H1 (cell line): ENCODE results near the gene ZIC1. TPM values are rescaled to one million over a fixed set of nuclear protein-coding genes. Genes with fewer than 3 reads are reported as not detected.
A peak's percentile ranks its signal among the peaks of the same experiment; 100 is the strongest.

ENCODE experiments used
- ASH2L ChIP-seq: fragments of 200-600, 300-600 bp; sonication (generic); IDR thresholded peaks from one replicate; pipeline ENCODE4 v1.7.1; 2017; ENCODE audit warnings: low read length
- HDAC2 ChIP-seq, 2 experiments: fragments of 300-600 bp in 1 of 2; sonication (generic) in 1 of 2; IDR thresholded peaks; 2 replicates each; pipeline ENCODE4 v1.6.1; 2011 to 2012; ENCODE audit warnings: low read depth in 2 of 2, low read length in 2 of 2, mild to moderate bottlenecking in 2 of 2, moderate library complexity in 2 of 2, borderline replicate concordance in 1 of 2, inconsistent platforms in 1 of 2
- SP1 ChIP-seq: IDR thresholded peaks from 2 replicates; pipeline ENCODE4 v1.6.1; 2011; ENCODE audit warnings: low read depth, low read length
- YY1 ChIP-seq: IDR thresholded peaks from 2 replicates; pipeline ENCODE4 v1.6.1; 2011; ENCODE audit warnings: low read depth, mild to moderate bottlenecking, low read length
- polyA plus RNA-seq, 7 experiments: library from polyadenylated mRNA; depleted of rRNA in 3 of 7; stranded (reverse) in 5 of 7; unstranded in 2 of 7; fragments of >200 nt in 5 of 7; fragments of 200-250 nt in 2 of 7; gene quantifications; 1 replicate in 5 of 7; 2 replicates in 1 of 7; 4 replicates in 1 of 7; pipeline versions ENCODE4 v1.2.1 to v1.2.3, GENCODE V29; 2011 to 2013; ENCODE audit warnings: missing spikeins in 2 of 7, mixed read lengths in 2 of 7
- total RNA-seq: library from RNA; stranded (reverse); fragmentation: NEBNext Ultra II Directional; extraction: Animal tissue kit (Norgen Biotek cat#: 25700); gene quantifications from 2 replicates; pipeline ENCODE4 v1.2.1, GENCODE V29; 2021
- TF ChIP-seq, protein P1 (sequence below): fragments of 300-600 bp; sonication (generic); IDR thresholded peaks from 2 replicates; pipeline ENCODE4 v1.7.1; 2012; ENCODE audit warnings: low read length, moderate library complexity, mild to moderate bottlenecking, inconsistent platforms; ENCODE audit not compliant: insufficient replicate concordance
- TF ChIP-seq, protein P2 (sequence below): IDR thresholded peaks from 2 replicates; pipeline ENCODE4 v1.6.1; 2012; ENCODE audit warnings: inconsistent platforms
- TF ChIP-seq, protein P3 (sequence below): IDR thresholded peaks from 2 replicates; pipeline ENCODE4 v1.6.1; 2011; ENCODE audit warnings: low read depth, mild to moderate bottlenecking, low read length; ENCODE audit not compliant: insufficient read depth

The ZIC1 gene
- total and polyA plus RNA-seq, 2 of the 8 experiments (the other 6 are each of a cell fraction or from before 2014, with no cell fraction given), result 0.80 to 2.2 TPM

DNA sequence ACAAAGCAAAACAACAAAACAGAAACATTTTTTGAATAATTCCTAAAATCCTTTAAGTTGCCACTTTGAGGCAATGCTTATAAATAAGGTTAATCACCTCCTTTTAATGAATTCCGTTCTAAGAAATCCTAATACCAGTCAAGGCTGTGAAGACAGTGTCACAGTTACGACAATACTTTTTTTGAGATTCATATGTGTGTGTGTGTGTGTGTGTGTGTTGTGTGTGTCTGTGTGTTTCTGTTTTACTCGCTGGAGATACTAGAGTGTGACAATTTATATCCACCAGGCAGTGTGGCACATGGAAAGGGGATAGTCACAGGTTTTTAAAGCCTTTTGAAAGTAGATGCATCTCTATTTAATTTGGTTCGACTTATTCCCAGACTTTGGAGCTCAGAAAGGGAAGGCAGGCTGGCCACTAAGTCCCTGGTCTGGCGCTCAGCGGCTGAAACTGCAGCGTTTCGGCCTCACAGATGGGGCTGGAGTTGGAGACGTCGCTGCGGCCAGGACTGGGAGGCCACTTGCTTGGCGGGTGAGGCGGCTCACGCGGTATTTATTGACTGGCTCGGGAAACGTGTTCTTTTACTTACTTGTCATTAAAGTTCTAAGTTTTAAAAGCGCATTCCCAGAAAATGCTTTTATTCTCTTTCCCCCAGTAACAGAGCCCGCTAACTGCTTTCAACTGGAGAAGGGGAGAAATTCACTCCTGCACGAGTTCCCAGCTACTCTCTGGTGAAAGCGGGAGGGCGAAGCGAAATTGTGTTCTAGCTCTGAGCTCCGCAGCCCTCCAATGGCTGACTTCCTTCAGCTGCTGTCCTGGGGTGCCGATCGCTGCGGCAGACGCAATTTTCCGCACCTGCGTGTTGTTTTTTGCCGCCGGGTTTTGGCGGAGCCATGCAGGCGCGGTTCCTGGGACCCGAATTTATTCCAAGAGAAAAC, 13.7 kb downstream of the ZIC1 start (continued):
- TF ChIP-seq, protein P1, sequence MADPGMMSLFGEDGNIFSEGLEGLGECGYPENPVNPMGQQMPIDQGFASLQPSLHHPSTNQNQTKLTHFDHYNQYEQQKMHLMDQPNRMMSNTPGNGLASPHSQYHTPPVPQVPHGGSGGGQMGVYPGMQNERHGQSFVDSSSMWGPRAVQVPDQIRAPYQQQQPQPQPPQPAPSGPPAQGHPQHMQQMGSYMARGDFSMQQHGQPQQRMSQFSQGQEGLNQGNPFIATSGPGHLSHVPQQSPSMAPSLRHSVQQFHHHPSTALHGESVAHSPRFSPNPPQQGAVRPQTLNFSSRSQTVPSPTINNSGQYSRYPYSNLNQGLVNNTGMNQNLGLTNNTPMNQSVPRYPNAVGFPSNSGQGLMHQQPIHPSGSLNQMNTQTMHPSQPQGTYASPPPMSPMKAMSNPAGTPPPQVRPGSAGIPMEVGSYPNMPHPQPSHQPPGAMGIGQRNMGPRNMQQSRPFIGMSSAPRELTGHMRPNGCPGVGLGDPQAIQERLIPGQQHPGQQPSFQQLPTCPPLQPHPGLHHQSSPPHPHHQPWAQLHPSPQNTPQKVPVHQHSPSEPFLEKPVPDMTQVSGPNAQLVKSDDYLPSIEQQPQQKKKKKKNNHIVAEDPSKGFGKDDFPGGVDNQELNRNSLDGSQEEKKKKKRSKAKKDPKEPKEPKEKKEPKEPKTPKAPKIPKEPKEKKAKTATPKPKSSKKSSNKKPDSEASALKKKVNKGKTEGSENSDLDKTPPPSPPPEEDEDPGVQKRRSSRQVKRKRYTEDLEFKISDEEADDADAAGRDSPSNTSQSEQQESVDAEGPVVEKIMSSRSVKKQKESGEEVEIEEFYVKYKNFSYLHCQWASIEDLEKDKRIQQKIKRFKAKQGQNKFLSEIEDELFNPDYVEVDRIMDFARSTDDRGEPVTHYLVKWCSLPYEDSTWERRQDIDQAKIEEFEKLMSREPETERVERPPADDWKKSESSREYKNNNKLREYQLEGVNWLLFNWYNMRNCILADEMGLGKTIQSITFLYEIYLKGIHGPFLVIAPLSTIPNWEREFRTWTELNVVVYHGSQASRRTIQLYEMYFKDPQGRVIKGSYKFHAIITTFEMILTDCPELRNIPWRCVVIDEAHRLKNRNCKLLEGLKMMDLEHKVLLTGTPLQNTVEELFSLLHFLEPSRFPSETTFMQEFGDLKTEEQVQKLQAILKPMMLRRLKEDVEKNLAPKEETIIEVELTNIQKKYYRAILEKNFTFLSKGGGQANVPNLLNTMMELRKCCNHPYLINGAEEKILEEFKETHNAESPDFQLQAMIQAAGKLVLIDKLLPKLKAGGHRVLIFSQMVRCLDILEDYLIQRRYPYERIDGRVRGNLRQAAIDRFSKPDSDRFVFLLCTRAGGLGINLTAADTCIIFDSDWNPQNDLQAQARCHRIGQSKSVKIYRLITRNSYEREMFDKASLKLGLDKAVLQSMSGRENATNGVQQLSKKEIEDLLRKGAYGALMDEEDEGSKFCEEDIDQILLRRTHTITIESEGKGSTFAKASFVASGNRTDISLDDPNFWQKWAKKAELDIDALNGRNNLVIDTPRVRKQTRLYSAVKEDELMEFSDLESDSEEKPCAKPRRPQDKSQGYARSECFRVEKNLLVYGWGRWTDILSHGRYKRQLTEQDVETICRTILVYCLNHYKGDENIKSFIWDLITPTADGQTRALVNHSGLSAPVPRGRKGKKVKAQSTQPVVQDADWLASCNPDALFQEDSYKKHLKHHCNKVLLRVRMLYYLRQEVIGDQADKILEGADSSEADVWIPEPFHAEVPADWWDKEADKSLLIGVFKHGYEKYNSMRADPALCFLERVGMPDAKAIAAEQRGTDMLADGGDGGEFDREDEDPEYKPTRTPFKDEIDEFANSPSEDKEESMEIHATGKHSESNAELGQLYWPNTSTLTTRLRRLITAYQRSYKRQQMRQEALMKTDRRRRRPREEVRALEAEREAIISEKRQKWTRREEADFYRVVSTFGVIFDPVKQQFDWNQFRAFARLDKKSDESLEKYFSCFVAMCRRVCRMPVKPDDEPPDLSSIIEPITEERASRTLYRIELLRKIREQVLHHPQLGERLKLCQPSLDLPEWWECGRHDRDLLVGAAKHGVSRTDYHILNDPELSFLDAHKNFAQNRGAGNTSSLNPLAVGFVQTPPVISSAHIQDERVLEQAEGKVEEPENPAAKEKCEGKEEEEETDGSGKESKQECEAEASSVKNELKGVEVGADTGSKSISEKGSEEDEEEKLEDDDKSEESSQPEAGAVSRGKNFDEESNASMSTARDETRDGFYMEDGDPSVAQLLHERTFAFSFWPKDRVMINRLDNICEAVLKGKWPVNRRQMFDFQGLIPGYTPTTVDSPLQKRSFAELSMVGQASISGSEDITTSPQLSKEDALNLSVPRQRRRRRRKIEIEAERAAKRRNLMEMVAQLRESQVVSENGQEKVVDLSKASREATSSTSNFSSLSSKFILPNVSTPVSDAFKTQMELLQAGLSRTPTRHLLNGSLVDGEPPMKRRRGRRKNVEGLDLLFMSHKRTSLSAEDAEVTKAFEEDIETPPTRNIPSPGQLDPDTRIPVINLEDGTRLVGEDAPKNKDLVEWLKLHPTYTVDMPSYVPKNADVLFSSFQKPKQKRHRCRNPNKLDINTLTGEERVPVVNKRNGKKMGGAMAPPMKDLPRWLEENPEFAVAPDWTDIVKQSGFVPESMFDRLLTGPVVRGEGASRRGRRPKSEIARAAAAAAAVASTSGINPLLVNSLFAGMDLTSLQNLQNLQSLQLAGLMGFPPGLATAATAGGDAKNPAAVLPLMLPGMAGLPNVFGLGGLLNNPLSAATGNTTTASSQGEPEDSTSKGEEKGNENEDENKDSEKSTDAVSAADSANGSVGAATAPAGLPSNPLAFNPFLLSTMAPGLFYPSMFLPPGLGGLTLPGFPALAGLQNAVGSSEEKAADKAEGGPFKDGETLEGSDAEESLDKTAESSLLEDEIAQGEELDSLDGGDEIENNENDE, result peak; percentile 9
- TF ChIP-seq, protein P2, sequence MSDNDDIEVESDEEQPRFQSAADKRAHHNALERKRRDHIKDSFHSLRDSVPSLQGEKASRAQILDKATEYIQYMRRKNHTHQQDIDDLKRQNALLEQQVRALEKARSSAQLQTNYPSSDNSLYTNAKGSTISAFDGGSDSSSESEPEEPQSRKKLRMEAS, result 0 out of 2 replicates have a peak, but pooled peaks have one; percentile 6
- TF ChIP-seq ASH2L (no peak), SP1 (0 out of 2 replicates have a peak, but pooled peaks have one; percentile 48), HDAC2 (IDR thresholded peaks at IDR 0.05; ENCODE audit: borderline replicate concordance in 1 of 2, low read depth in 2 of 2, low read length in 2 of 2) (no peak), YY1 (0 out of 2 replicates have a peak, but pooled peaks have one; percentile 56)
- TF ChIP-seq, protein P3, sequence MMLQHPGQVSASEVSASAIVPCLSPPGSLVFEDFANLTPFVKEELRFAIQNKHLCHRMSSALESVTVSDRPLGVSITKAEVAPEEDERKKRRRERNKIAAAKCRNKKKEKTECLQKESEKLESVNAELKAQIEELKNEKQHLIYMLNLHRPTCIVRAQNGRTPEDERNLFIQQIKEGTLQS, result no peak
